AG04450 (cell line): ENCODE measurements around the gene PRM3. TPM values are rescaled to one million over a fixed set of nuclear protein-coding genes. Genes with fewer than 3 reads are reported as not detected.

Experiments used
- CTCF ChIA-PET: fragments of 300-600, 350-600 bp; formaldehyde crosslinking; extraction: SDS; loops from one replicate; lab custom pipeline; 2022; ENCODE audit warnings: antibody characterized with exemption, inconsistent platforms; lab: Charles Lee
- POLR2A ChIA-PET: fragments of 350-600 bp; formaldehyde crosslinking; extraction: SDS; loops from one replicate; lab custom pipeline; 2021; ENCODE audit warnings: antibody characterized with exemption, inconsistent platforms; lab: Yijun Ruan, JAX
- DNase-seq: peaks from one replicate; pipeline ENCODE4 v3.0.0-alpha.2; 2011; ENCODE audit warnings: low read depth, low spot score
- H3K27ac ChIP-seq: one replicate; pipeline ENCODE4 v1.5.1; 2012; ENCODE audit warnings: low read depth, low read length, control low read depth
- H3K27me3 ChIP-seq: one replicate; pipeline ENCODE4 v1.6.0; 2012; ENCODE audit warnings: low read length; ENCODE audit not compliant: control insufficient read depth, insufficient read depth
- H3K4me3 ChIP-seq: 2 replicates; pipeline ENCODE4 v1.5.1; 2011; ENCODE audit warnings: mild to moderate bottlenecking, low read depth, low read length, control low read depth
- H3K9me3 ChIP-seq: 2 replicates; pipeline ENCODE4 v1.5.1; 2012; ENCODE audit warnings: low read length; ENCODE audit not compliant: control insufficient read depth, insufficient read depth
- polyA plus RNA-seq: library from polyadenylated mRNA; depleted of rRNA; stranded (reverse); fragments of >200 nt; gene quantifications from 2 replicates; pipeline ENCODE4 v1.2.3, GENCODE V29; 2011
- TF ChIP-seq, protein P1 (sequence below): IDR thresholded peaks from 2 replicates; pipeline ENCODE4 v1.5.1; 2011; ENCODE audit warnings: low read depth, low read length, control low read depth, inconsistent platforms

PRM3 gene
- polyA plus RNA-seq, 1 experiment, result not detected

DNA sequence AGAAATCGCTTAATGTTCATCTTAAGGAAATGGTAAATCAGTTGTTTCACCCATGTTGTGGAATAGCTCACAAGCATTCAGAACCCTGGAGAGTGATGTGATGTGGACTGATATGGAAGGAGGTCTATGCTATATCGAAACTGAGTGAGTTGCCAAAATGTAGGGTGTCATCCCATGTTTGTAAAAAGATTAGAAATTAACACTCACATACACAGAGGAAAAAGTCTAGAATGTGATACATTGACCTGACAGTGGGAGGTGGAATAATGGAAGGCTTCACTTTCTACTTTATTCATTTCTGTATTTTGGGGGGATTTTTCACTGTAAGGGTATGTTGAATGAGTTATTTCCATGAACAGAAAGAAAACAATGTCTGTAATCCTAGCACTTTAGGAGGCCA is 12.4 kb upstream of the PRM3 start:
- Histone ChIP-seq H3K4me3 (no peak overlapping the region), H3K27ac (no peak overlapping the region), H3K9me3 (no peaks in the 10 kb centered on the region), H3K27me3 (peaks cover 16% of the 10 kb centered on the region)
- TF ChIP-seq, protein P1, sequence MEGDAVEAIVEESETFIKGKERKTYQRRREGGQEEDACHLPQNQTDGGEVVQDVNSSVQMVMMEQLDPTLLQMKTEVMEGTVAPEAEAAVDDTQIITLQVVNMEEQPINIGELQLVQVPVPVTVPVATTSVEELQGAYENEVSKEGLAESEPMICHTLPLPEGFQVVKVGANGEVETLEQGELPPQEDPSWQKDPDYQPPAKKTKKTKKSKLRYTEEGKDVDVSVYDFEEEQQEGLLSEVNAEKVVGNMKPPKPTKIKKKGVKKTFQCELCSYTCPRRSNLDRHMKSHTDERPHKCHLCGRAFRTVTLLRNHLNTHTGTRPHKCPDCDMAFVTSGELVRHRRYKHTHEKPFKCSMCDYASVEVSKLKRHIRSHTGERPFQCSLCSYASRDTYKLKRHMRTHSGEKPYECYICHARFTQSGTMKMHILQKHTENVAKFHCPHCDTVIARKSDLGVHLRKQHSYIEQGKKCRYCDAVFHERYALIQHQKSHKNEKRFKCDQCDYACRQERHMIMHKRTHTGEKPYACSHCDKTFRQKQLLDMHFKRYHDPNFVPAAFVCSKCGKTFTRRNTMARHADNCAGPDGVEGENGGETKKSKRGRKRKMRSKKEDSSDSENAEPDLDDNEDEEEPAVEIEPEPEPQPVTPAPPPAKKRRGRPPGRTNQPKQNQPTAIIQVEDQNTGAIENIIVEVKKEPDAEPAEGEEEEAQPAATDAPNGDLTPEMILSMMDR, result no peak
- DNase-seq, result no peak
- CTCF ChIA-PET, result interaction anchor here (0.6 to 1.1 kb wide), 2 partner anchors 322 to 332 kb away, joined by 3 read pairs; no protein-coding TSS in a partner anchor
- POLR2A ChIA-PET, result no interaction called here

GRCh38 chr16:11283820-11284248 is 10.4 kb upstream of the PRM3 start:
- Histone ChIP-seq H3K27me3 (peaks cover 6% of the 10 kb centered on the region), H3K9me3 (no peaks in the 10 kb centered on the region), H3K27ac (no peak overlapping the region), H3K4me3 (no peak overlapping the region)
- TF ChIP-seq, protein P1, result peak; percentile 22; the same call in 1 of the 2 replicates
- ChIA-PET CTCF (no interaction called here), POLR2A (interaction anchor here (0.5 to 0.9 kb wide), 2 partner anchors 9 to 28 kb away, joined by 3 to 4 read pairs; partner anchors contain the start of gene SOCS1)
- DNase-seq, result no peak

DNA sequence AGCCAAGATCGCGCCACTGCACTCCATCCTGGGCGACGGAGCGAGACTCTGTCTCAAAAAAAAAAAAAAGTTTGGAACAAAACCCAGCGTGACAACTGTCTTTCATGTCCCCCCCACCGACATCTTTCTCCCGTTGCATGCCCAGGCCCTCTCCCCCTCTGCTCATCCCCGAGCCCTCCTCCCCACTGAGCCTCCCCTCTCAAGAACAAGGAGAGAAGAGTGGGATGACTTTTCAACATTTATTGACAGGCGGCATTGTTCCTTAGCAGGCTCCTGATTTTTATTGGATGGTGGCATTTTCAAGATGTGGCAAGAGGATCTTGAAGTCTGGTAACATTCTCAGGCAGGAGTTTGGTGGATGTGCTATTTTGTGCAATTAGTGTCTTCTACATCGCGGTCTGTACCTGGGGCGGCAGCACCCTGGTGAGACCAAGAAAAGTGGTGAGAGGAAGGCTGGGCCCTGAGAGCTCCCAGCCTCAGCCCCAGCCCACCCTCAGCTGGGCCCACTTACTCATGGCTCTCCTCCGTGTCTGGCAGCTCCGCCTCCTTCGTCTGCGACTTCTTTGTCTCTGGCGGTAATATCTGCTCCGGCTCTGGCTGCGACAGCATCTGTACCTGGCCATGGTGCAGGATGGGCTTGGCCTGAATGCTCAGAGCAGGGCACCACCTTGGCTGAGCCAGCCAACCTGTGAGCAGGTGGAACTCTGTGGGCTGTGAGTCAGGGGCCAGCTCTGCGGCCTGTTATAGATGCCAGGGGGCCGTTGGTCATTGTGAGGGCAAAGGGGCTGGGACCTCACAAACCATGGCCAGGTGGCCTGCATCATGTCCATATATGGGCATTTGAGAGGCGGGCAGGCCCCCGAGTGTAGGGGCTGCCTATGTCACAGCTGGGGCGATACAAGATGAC is 7.4 kb upstream of the PRM3 start, which contains the start of gene PRM1:
TSS of gene PRM1 (minus strand) at position 715 of the 907 bp plus-strand sequence. CDS start at position 623, 92 bp downstream.
- peaks cover 12% of the 10 kb centered on the region for H3K27me3 ChIP-seq
- H3K9me3 ChIP-seq, result peaks cover 3% of the 10 kb centered on the region; the same call in 1 of the 2 replicates
- no peak within 1 kb of the TSS for H3K27ac ChIP-seq
- ChIA-PET CTCF (no interaction called here), POLR2A (no interaction called here)
- no peak within 1 kb of the TSS for H3K4me3 ChIP-seq
- TF ChIP-seq, protein P1, result no peak
- DNase-seq, result no peak

DNA sequence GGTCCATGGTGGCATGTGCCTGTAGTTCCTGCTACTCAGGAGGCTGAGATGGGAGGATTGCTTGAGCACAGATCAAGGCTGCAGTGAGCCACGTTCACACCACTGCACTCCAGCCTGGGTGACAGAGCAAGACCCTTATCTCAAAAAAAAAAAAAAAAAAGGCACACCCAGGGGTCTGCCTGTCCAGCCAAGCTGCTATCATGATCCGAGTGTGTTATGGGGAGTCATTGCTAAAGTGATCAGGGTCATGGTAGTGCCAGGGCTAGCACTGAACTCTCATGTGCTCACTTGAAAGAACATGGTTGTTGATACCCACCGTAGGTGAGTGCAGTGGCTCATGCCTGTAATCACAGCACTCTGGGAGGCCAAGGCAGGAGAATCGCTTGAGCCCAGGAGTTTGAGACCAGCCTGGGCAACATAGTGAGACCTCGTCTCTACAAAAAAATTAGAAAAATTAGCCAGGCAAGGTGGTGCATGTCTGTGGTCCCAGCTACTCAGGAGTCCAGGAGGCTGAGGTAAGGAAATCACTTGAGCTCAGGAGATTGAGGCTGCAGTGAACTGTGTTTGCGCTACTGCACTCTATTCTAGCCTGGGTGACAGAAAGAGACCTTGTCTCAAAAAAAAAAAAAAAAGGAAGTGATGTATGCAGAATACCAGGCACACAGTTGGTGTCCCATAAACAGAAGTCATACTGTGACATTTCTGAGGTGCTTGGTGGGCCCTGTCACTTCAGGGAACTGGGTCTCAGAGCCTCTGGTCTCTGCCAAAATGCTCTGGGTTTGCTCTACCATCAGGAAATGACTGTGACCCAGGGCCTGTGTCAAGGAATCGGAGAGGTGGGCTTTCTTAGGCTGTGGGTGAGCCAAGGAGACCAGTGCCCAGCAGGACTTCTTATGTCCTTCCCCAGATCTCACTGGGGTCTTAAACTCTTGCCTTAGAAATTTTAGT is 5.5 kb upstream of the PRM3 start:
- TF ChIP-seq, protein P1, result no peak
- ChIA-PET CTCF (no interaction called here), POLR2A (interaction anchor here (0.6 kb wide), 1 partner anchor 70 kb away, joined by 3 read pairs; no protein-coding TSS in a partner anchor)
- DNase-seq, result no peak
- H3K27me3 ChIP-seq, result peaks cover 16% of the 10 kb centered on the region
- H3K9me3 ChIP-seq, result peaks cover 3% of the 10 kb centered on the region; the same call in 1 of the 2 replicates
- no peak overlapping the region for H3K4me3 ChIP-seq
- H3K27ac ChIP-seq, result no peak overlapping the region
